Fibroblast of lung (primary cell): ENCODE data around the gene SMARCA5.

ENCODE experiments used
- EZH2 ChIP-seq: IDR thresholded peaks from 2 replicates; pipeline ENCODE4 v1.5.1; 2012; ENCODE audit warnings: low read length, control low read depth, mild to moderate bottlenecking; ENCODE audit errors: missing control alignments
- TF ChIP-seq, protein P1 (sequence below), 2 donors: IDR thresholded peaks in 1 of 2; conservative IDR thresholded peaks in 1 of 2; 1 replicate in 1 of 2; 2 replicates in 1 of 2; pipeline ENCODE4 v1.5.1; 2011 to 2012; ENCODE audit warnings: low read length in 2 of 2, control low read depth in 1 of 2, inconsistent platforms in 1 of 2, low read depth in 1 of 2, mild to moderate bottlenecking in 1 of 2

DNA sequence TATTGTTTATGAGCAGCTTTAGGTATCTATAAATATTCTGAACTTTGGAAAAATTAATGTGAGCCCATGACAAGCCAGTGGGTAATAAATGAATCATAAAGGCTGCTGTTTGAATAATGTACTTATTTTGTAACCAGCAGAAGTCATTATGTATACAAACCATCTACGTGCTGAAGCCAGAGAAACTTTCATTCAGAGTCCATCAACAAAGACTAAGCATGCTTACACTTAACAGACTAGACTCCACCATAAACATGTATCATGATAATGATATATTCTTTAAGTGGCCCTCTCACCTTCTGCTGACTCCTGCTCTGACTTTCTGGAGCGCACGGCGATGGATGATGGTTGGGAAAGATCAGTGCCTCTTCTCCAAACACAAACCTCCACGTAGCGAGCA, 72.0 kb downstream of the SMARCA5 start:
- TF ChIP-seq, protein P1, sequence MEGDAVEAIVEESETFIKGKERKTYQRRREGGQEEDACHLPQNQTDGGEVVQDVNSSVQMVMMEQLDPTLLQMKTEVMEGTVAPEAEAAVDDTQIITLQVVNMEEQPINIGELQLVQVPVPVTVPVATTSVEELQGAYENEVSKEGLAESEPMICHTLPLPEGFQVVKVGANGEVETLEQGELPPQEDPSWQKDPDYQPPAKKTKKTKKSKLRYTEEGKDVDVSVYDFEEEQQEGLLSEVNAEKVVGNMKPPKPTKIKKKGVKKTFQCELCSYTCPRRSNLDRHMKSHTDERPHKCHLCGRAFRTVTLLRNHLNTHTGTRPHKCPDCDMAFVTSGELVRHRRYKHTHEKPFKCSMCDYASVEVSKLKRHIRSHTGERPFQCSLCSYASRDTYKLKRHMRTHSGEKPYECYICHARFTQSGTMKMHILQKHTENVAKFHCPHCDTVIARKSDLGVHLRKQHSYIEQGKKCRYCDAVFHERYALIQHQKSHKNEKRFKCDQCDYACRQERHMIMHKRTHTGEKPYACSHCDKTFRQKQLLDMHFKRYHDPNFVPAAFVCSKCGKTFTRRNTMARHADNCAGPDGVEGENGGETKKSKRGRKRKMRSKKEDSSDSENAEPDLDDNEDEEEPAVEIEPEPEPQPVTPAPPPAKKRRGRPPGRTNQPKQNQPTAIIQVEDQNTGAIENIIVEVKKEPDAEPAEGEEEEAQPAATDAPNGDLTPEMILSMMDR (conservative IDR thresholded peaks at IDR 0.05 in 1 of 2, IDR thresholded peaks at IDR 0.05 in 1 of 2; ENCODE audit: low read depth in 1 of 2, low read length in 2 of 2) = no peak
- no peak for TF ChIP-seq EZH2
